Measurements from ENCODE around the gene HBB.
"Not testable (repeated sequence)": the region's sequence is repeated elsewhere in the genome, so short reads cannot be mapped to it uniquely, and the experiment has no call there.

GRCh38 chr11:5254023-5254422 is 27.2 kb upstream of the HBB start:
- not testable (repeated sequence) for TF ChIP-seq POLR2AphosphoS5 (IDR thresholded peaks at IDR 0.05); POLR2A (IDR thresholded peaks at IDR 0.05); CTCF (IDR thresholded peaks at IDR 0.05); EP300 (IDR thresholded peaks at IDR 0.05; ENCODE audit: low read depth)

Measured in transverse colon (tissue), 4 donors.